GM12892 (cell line): Measurements from ENCODE around the gene ZBTB16.

Experiments
- DNase-seq: peaks from one replicate; pipeline ENCODE4 v3.0.0; 2011; ENCODE audit not compliant: insufficient read length
- FAIRE-seq: peaks from 2 replicates; lab custom pipeline; 2011; peaks lifted over from hg19 to GRCh38; lab: Jason Lieb, UNC
- POLR2A ChIP-seq: IDR thresholded peaks from 2 replicates; pipeline ENCODE4 v1.6.1; 2011; ENCODE audit warnings: low read depth, low read length, control low read depth
- POLR2AphosphoS5 ChIP-seq: IDR thresholded peaks from 2 replicates; pipeline ENCODE4 v1.6.1; 2011; ENCODE audit warnings: low read depth, low read length, control low read depth
- TAF1 ChIP-seq: IDR thresholded peaks from 2 replicates; pipeline ENCODE4 v1.6.1; 2011; ENCODE audit warnings: low read depth, mild to moderate bottlenecking, control low read depth, low read length, borderline replicate concordance

ZBTB16 gene

GRCh38 chr11:114226356-114226755 is 166.8 kb downstream of the ZBTB16 start:
- FAIRE-seq (no peak), DNase-seq (no peak)
- TF ChIP-seq POLR2AphosphoS5 (no peak), TAF1 (no peak), POLR2A (no peak)

- no peak for TF ChIP-seq POLR2AphosphoS5
- no peak for TF ChIP-seq POLR2A
- TF ChIP-seq TAF1, result no peak
- FAIRE-seq (no peak), DNase-seq (no peak)
Observed at GRCh38 chr11:114228435-114229411, 169.2 kb downstream of the ZBTB16 start.

- no peak for TF ChIP-seq TAF1
- no peak for TF ChIP-seq POLR2A
- no peak for TF ChIP-seq POLR2AphosphoS5
Observed at GRCh38 chr11:114230031-114230704, 170.7 kb downstream of the ZBTB16 start.

GRCh38 chr11:114232400-114233059 is 173.0 kb downstream of the ZBTB16 start:
- TF ChIP-seq POLR2AphosphoS5 (no peak), TAF1 (no peak), POLR2A (no peak)
- FAIRE-seq, result no peak
- no peak for DNase-seq

More at GRCh38 chr11:114230031-114230704, 170.7 kb downstream of the ZBTB16 start:
- no peak for FAIRE-seq
- no peak for DNase-seq

GRCh38 chr11:114233755-114234154 is 174.2 kb downstream of the ZBTB16 start:
- no peak for FAIRE-seq
- TF ChIP-seq TAF1, result no peak
- no peak for TF ChIP-seq POLR2A
- TF ChIP-seq POLR2AphosphoS5, result no peak
- DNase-seq, result no peak

- DNase-seq (no peak), FAIRE-seq (no peak)
- TF ChIP-seq TAF1 (no peak), POLR2A (no peak), POLR2AphosphoS5 (no peak)
Observed at GRCh38 chr11:114236829-114237228, 177.3 kb downstream of the ZBTB16 start.

GRCh38 chr11:114237321-114238280 is 178.1 kb downstream of the ZBTB16 start:
- no peak for TF ChIP-seq TAF1
- TF ChIP-seq POLR2AphosphoS5, result no peak
- no peak for TF ChIP-seq POLR2A
- no peak for FAIRE-seq
- no peak for DNase-seq

GRCh38 chr11:114239753-114240161 is 180.2 kb downstream of the ZBTB16 start:
- DNase-seq, result no peak
- FAIRE-seq, result no peak
- no peak for TF ChIP-seq POLR2A
- TF ChIP-seq POLR2AphosphoS5, result no peak
- no peak for TF ChIP-seq TAF1

- no peak for TF ChIP-seq TAF1
- TF ChIP-seq POLR2A, result no peak
- no peak for TF ChIP-seq POLR2AphosphoS5
- FAIRE-seq (no peak), DNase-seq (no peak)
Observed at GRCh38 chr11:114242032-114242431, 182.5 kb downstream of the ZBTB16 start.

- DNase-seq (no peak), FAIRE-seq (no peak)
- TF ChIP-seq POLR2AphosphoS5 (no peak), POLR2A (no peak), TAF1 (no peak)
Observed at GRCh38 chr11:114243461-114244372, 184.2 kb downstream of the ZBTB16 start.
